ENCODE measurements around the gene IL10RA.

- TF ChIP-seq POLR2A (IDR thresholded peaks at IDR 0.05; ENCODE audit: low read depth, low read length) (no peak), POLR2AphosphoS5 (IDR thresholded peaks at IDR 0.05; ENCODE audit: low read depth, low read length) (no peak), TAF1 (IDR thresholded peaks at IDR 0.05; ENCODE audit: borderline replicate concordance, low read depth, low read length) (no peak)
Measured at GRCh38 chr11:118002010-118002540, 15.9 kb downstream of the IL10RA start.
